Measurements from ENCODE around the gene HELZ.

The HELZ gene

GRCh38 chr17:67030641-67031040, 214.4 kb downstream of the HELZ start:
- no peak for DNase-seq (ENCODE audit: low read depth in 2 of 2)

GRCh38 chr17:67027031-67027628, 217.9 kb downstream of the HELZ start:
- DNase-seq (ENCODE audit: low read depth in 2 of 2), result no peak

GRCh38 chr17:67026341-67026740, 218.7 kb downstream of the HELZ start:
- DNase-seq (ENCODE audit: low read depth in 2 of 2), result no peak

DNA sequence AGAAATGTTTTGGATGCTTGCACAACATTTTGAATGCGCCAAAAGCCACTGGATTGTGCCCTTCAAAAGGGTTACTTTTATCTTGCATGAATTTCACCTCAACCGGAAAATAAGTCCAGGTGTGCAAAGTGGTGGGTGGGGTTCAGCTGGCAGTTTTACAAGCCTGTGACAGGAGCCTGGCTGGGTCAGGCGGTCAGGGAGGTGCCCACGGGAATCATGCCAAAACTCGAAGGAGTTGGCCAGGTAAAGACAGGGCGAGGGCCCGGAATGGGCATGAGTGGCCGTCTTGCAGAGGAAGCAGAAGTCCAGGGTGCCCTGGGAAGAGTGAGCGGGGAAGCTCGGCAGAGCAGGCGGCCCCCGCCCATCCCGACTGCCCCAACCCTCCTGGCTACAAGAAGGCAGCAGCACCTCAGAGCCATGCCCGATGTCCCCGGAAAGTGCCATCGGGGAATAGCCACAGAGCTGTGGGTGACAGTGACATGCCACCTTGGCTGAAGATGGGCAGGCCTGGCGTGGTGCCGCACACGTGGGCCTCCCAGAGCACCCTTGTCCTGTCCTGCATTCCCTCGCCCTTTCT, 219.7 kb downstream of the HELZ start:
- DNase-seq (ENCODE audit: low read depth in 2 of 2), result no peak

DNA sequence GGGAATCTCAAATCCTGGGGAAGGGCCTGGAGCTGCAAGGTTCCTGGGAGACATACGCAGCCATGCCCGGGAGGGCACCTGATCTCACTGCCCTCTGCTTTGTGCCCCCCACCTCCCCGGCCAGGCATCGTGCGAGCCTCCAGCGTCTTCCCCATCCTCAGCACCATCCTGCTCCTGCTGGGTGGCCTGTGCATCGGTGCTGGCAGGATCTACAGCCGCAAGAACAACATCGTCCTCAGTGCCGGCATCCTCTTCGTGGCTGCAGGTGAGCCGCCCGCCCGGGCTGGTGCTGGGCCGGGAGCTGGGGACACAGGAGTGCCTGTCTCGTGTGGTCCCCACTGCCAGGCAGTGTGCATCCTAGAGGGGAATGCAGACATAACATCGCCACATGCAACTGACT, 220.3 kb downstream of the HELZ start:
- DNase-seq (ENCODE audit: low read depth in 2 of 2), result no peak

DNA sequence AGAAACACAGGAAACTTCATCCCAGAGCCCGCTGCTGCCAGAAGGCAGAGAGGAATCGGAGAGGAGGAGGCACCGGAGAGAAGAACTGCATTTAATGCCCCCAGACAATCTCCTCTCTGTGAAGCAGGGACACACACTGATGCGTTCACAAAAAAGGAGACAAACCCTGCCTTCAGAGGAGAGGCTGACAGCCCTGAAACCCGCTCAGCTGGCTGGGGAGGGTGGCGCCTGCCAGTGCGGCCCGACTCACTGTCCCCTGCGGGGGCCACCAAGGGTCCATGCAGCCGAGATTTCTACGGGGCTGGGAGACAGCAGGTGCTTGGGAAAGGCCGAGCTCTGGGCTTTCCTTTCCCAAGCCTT, 222.6 kb downstream of the HELZ start:
- no peak for DNase-seq (ENCODE audit: low read depth in 2 of 2)

- DNase-seq (ENCODE audit: low read depth in 2 of 2), result no peak
Observed at GRCh38 chr17:67021743-67022450, 223.1 kb downstream of the HELZ start.

GRCh38 chr17:67021196-67021595, 223.8 kb downstream of the HELZ start:
- DNase-seq (ENCODE audit: low read depth in 2 of 2), result no peak
